ENCODE results near the gene PUSL1. TPM values are rescaled to one million over a fixed set of nuclear protein-coding genes. Genes with fewer than 3 reads are reported as not detected.
A peak's percentile ranks its signal among the peaks of the same experiment; 100 is the strongest.

PUSL1 gene
- total RNA-seq, 4 donors from 2014 or later, result 20.0 to 52.5 (median 33.2) TPM

DNA sequence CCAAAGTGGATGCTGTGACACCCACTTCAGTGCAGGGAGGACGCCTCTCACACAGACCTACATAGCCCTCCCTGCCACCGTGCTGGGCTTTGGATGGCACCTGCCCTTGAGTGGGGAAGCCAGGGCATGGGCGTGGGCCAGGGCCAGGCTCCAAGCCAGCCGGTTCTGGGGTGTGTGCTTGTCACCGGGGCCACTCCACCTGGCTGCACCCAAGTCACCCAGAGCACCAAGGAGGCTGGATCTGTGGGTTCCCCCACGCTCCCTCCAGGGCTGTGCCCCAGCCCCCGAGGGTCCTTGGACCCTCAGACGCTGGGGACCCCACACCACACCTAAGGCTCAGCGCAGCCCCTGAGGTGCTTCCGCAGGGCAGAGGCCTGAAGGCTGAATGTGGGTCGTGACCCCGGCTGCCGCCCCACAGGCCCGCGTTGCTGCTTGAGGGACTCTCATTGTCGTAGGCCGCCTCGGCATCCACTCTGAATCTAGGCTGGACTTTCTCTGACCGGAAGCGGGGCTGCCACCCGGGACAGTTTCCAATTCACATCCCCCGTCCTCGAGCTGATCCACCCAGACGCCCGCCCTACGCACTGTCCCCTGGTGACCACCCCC, 48.5 kb downstream of the PUSL1 start:
- TF ChIP-seq POLR2A (IDR thresholded peaks at IDR 0.05), result no peak
- TF ChIP-seq, protein P1, sequence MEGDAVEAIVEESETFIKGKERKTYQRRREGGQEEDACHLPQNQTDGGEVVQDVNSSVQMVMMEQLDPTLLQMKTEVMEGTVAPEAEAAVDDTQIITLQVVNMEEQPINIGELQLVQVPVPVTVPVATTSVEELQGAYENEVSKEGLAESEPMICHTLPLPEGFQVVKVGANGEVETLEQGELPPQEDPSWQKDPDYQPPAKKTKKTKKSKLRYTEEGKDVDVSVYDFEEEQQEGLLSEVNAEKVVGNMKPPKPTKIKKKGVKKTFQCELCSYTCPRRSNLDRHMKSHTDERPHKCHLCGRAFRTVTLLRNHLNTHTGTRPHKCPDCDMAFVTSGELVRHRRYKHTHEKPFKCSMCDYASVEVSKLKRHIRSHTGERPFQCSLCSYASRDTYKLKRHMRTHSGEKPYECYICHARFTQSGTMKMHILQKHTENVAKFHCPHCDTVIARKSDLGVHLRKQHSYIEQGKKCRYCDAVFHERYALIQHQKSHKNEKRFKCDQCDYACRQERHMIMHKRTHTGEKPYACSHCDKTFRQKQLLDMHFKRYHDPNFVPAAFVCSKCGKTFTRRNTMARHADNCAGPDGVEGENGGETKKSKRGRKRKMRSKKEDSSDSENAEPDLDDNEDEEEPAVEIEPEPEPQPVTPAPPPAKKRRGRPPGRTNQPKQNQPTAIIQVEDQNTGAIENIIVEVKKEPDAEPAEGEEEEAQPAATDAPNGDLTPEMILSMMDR (IDR thresholded peaks at IDR 0.05), result no peak
- peak overlapping the region; percentile 65 to 92 (median 85) for H3K27ac ChIP-seq
- intact Hi-C loops (cut with DNase I), result no loop called here
- no peak for DNase-seq
- H3K27me3 ChIP-seq, result peaks cover 0 to 97% (median 12%) of the 10 kb centered on the region in 4 donors
- H3K4me1 ChIP-seq, result peaks cover 49 to 100% (median 56%) of the 10 kb centered on the region in 3 donors
- no peaks in the 10 kb centered on the region for H3K9me3 ChIP-seq
- 27 to 49% methylated on average over 7 to 14 of the region's 26 CpGs for WGBS, 2 donors
- peak overlapping the region in 3 of 4 donors; percentile 43 to 61 (median 50) for H3K4me3 ChIP-seq
- peaks cover 0 to 19% (median 0%) of the 10 kb centered on the region in 3 donors for H3K36me3 ChIP-seq

GRCh38 chr1:1357871-1358432, 49.6 kb downstream of the PUSL1 start:
- DNase-seq, result no peak
- Histone ChIP-seq H3K27me3 (peaks cover 0 to 87% (median 12%) of the 10 kb centered on the region in 4 donors), H3K4me1 (peaks cover 47 to 94% (median 51%) of the 10 kb centered on the region in 3 donors), H3K9me3 (no peaks in the 10 kb centered on the region), H3K4me3 (peak overlapping the region; percentile 16 to 61 (median 46)), H3K27ac (peak overlapping the region; percentile 65 to 92 (median 85)), H3K36me3 (peaks cover 0 to 10% (median 0%) of the 10 kb centered on the region in 3 donors)
- WGBS, 2 donors, result 6 to 20% methylated on average over 8 to 12 of the region's 18 CpGs
- TF ChIP-seq, protein P1 (IDR thresholded peaks at IDR 0.05), result no peak
- TF ChIP-seq POLR2A (IDR thresholded peaks at IDR 0.05), result no peak
- intact Hi-C loops (cut with DNase I), result no loop called here

DNA sequence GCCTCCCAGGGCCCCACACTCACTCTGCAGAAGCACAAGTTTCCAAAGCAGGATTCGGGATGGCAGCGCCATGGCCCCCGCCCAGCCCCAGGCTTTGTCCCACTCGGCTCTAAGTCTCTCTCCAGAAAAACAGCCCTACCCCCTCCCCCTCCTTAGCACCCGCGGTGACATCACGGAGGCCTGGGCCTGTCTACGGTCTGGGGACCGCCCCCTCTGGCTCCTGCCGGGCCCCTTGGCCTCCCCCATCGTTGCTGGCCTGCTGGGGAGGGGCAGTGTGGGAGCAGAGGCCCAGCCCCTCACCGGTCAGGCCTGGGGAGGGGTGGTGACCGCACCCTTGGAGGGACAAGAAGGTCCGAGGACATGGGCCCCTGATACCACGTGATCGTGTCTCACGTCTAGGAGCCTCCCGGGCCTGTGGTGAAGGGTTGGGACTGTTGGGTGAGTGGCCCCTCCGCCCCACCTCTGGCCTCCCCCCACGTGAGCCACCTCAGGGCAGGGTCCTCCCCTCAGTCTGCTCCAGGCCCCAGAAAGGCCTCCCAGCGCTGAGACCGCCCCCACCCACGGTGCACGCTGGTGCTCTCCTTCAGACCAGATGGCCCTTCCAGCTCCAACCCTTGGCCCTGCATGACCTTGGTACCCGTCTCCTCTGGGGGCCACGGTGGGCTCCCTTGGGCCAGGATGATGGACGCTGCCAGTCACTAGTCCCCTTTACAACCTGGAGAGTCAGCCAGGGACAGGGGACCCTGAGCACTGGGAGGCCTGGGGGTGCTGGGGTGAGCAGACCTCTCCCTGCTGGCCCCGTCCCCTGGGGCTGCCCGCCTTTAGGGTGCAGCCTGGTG, 50.3 kb downstream of the PUSL1 start, which contains the start of gene MXRA8:
MXRA8 (minus strand) TSS at position 123 of the 839 bp plus-strand sequence; CDS start at position 72, 51 bp downstream.
- Histone ChIP-seq H3K4me3 (peak within 1 kb of the TSS; percentile 16 to 61 (median 46)), H3K4me1 (peaks cover 42 to 87% (median 44%) of the 10 kb centered on the region in 3 donors), H3K9me3 (no peaks in the 10 kb centered on the region), H3K27ac (peak within 1 kb of the TSS; percentile 65 to 92 (median 85)), H3K36me3 (peaks cover 0 to 3% (median 0%) of the 10 kb centered on the region in 3 donors), H3K27me3 (peaks cover 0 to 80% (median 9%) of the 10 kb centered on the region in 4 donors)
- TF ChIP-seq, protein P1 (IDR thresholded peaks at IDR 0.05), result no peak
- peak in 1 of 4 donors; percentile 35 for TF ChIP-seq POLR2A (IDR thresholded peaks at IDR 0.05)
- DNase-seq, result no peak
- intact Hi-C loops (cut with DNase I), result no loop called here
- 0% methylated on average over 2 of the region's 29 CpGs; no CpG with 5 or more reads in 1 of the 2 donors for WGBS, 2 donors

DNA sequence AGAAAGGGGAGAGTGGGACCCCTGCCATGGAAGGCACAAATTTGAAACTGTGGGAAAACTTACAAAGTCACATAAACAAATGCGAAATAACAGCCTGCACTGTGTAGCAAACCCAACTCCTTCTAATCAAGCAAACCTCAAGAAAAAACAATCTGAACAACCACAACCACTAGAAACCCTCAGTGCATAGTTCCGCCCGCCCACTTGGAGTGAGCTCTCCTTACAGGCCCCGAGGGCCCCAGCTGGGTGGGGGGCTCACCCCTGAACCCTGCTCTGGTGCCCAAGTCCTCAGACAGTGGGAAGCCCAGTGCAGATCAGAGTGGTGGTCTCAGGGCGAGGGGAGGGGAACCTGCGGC, 50.9 kb downstream of the PUSL1 start:
- WGBS, 2 donors, result 80% methylated on average over 1 to 2 of the region's 6 CpGs
- peaks cover 0 to 73% (median 6%) of the 10 kb centered on the region in 4 donors for H3K27me3 ChIP-seq
- peaks cover 0 to 3% (median 0%) of the 10 kb centered on the region in 3 donors for H3K36me3 ChIP-seq
- intact Hi-C loops (cut with DNase I), result no loop called here
- no peak for DNase-seq
- peaks cover 35 to 81% (median 37%) of the 10 kb centered on the region in 3 donors for H3K4me1 ChIP-seq
- H3K9me3 ChIP-seq, result no peaks in the 10 kb centered on the region
- TF ChIP-seq POLR2A (IDR thresholded peaks at IDR 0.05), result no peak
- TF ChIP-seq, protein P1 (IDR thresholded peaks at IDR 0.05), result no peak
- H3K4me3 ChIP-seq, result peak overlapping the region in 1 of 4 donors; percentile 61
- H3K27ac ChIP-seq, result peak overlapping the region; percentile 65 to 92 (median 85)
